ENCODE measurements around the gene GNG13.
"Not testable (repeated sequence)": the region's sequence is repeated elsewhere in the genome, so short reads cannot be mapped to it uniquely, and the experiment has no call there.

GNG13 gene

DNA sequence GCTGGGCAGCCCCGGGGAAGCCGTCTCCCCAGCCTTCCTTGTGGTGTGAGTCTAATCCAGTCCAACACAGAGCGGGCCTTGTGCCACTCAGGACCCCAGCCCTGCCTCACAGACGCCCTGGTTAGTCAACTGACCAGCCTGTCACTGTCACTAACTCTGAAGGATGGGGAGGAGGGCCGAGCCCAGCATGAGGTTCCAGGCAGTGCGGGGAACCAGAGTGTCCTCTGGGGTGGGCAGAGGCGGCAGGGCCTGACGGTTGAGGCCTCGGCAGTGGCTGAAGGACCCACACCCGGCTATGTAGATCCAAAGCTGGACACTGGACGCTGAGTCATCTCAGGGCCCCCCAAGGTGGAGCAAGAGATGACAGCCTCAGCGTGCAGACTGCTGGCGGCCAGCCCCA, 21.0 kb downstream of the GNG13 start:
- no peak for DNase-seq (ENCODE audit: low read depth in 1 of 2, low spot score in 1 of 2)

DNA sequence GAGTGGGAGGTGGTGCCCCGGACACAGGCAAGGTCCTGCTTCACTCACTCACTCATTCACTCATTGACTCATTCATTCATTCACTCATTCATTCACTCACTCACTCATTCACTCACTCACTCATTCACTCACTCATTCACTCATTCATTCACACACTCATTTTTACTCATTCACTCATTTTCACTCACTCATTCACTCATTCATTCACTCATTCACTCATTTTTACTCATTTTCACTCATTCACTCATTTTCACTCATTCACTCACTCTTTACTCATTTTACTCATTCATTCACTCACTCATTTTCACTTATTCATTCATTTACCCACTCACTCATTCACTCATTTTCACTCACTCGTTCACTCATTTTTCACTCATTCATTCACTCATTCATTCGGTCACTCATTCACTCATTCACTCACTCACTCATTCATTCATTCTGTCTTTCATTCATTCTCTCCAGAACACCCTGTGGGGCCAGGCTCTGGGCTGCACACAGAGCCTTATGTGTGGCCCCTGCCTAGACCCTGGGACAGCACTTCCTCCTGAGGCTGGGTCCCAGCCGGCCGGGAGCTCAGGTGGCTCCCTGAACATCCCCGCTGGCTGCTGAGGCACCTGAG, 21.5 kb downstream of the GNG13 start:
- no peak for DNase-seq (ENCODE audit: low read depth in 1 of 2, low spot score in 1 of 2)

DNA sequence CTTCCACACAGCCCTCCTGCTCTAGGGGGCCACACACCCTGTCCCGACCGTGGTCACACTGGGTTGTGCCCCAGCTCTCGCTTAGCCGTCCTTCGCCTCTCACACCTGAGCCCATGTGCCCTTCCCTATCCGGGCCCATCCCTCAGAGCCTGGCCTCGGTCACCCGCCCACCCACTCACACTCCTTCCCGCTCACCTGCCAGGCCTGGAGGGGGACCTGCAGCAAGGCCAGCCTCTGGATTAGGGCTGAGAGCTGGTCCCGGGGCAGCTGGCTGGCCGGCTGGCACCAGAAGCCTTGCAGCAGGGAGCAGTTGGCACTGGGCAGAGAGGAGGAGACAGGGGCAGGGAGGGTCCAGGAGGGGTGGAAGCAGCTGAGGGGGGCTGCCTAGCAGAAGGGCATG, 22.1 kb downstream of the GNG13 start:
- no peak for DNase-seq (ENCODE audit: low read depth in 1 of 2, low spot score in 1 of 2)

DNA sequence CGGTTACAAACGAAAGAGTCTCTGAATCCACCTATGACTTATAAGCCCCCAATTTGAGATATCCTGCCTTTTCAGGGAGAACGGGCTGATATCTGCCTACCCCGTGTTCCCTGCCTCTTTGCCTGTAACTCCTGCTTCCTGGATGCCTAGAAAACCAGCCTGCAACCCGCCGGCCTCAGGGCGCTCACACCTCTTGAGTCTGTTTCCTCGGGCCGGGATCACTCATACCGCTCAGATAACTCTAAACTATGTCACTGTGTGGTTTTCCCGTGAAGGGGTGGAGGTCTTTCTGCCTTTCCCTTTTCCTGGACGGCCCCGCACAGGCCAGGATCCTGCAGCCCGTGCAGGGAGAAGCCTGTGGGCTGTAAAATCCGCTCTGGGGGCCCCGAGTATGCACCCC, 22.7 kb downstream of the GNG13 start:
- DNase-seq (ENCODE audit: low read depth in 1 of 2, low spot score in 1 of 2) = no peak

DNA sequence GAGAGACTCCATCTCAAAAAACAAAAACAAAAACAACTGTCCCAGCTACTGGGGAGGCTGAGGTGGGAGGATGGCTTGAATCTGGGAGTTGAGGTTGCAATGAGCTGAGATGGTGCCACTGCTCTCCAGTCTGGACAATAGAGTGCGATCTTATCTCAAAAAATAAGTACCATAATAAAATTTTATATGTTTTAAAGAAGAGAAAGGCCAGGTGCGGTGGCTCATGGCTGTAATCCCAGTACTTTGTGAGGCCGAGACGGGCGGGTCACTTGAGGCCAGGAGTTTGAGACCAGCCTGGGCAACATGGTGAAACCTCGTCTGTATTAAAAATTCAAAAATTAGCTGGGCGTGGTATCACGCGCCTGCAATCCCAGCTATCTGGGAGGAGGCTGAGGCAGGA, 23.7 kb downstream of the GNG13 start:
- DNase-seq (ENCODE audit: low read depth in 1 of 2, low spot score in 1 of 2) = no peak

DNA sequence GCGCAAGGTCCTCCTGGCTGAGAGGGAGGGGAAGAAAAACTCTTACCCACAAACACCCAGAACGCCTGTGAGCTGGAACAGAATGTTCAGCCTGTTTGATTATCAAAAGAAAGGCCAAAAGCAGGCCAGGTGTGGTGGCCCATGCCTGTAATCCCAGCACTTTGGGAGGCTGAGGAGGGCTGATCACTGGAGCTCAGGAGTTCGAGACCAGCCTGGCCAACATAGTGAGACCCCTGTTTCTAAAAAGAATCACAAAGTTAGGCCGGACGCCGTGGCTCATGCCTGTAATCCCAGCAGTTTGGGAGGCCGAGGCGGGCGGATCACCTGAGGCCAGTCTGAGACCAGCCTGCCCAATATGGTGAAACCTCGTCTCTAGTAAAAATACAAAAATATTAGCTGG, 24.2 kb downstream of the GNG13 start:
- DNase-seq (ENCODE audit: low read depth in 1 of 2, low spot score in 1 of 2) = not testable (repeated sequence)

DNA sequence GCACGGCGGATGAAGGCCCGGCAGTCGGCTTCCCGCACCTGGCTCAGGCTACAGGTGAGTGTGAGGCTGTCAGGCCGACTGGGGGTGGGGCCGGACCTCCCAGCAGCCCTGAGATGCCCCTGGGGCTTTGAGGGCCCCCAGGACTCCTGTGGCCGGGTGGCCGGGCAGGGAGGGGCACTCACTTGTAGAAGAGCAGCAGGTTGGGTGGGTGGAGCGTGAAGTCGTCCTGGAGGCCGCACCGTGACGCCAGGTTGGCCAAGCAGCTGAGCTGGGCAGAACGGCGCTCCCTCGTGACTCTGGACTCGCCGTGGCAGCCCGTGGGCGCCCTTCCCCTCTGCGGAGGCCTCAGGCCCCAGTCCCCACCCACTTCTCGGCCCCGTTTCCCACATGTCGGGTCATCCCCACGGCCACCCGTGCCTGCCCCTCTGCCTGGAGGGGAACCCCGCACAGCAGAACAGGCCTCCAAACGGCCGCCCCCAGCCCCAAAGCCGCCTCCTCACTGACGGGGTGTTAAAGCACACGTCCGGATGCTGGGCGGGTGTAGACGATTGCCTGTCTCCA, 25.2 kb downstream of the GNG13 start:
- DNase-seq (ENCODE audit: low read depth in 1 of 2, low spot score in 1 of 2) = no peak

DNA sequence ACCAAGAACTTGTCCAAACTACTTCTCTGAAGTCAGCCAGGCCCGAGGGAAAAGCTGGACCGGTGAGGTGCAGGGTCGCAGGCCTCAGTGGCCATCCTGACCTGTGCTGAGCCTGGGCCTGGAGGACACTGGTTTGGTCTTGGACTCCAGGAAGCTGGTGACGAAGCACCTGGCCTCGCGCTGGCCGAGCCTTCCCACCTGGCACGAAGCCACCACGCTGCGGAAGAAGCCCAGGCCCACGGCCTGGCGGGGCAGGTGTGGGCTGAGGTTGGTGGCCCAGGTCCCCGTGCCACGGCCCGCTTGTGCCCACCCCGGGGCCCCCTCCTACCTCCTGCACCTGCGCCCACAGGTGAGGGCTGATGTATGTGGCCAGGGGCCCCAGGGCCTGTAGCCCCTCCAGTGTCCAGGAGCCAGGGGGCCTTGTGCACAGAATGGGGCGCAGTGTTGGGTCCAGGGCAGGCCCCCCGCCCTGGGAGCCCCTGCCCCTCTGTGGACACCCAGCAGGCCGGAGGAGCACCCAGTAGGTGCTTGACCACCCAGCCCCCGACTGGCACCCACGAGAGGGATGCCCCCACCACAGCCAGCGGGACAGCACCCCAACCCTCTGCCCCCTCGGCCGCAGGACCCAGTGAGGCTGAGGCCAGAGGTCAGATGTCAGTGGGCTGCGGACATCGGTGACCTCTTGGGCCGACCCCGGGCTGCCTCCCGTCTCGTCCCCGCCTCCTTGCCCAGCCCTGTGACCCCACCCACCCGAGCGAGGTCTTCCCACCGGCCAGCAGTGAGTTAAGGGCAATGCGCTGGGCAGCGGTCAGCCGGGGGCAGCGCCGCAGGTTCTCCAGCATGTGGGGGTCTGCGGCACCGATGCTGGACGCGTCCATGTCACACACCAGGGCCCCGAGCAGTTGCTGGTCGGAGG, 26.2 kb downstream of the GNG13 start:
- DNase-seq (ENCODE audit: low read depth in 1 of 2, low spot score in 1 of 2) = no peak

DNA sequence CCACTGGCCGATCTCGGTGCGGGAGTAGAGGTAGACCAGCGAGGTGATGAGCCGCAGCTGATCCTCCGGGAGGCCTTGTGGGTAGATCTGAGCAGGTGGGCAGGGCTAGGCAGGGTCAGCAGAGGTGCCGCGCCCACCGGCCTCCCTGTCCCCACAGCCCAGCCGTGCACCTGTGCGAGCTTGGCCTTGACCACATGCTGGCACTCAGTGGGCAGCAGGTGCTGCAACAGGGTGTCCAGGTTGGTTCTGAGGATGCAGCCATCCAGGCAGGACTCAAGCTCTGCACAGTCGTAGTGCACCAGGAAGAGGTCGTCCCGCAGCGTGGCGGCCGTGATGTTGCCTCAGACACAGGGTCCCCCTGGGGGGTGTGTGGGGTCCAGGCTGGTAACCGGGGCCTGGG, 27.6 kb downstream of the GNG13 start:
- no peak for DNase-seq (ENCODE audit: low read depth in 1 of 2, low spot score in 1 of 2)

DNA sequence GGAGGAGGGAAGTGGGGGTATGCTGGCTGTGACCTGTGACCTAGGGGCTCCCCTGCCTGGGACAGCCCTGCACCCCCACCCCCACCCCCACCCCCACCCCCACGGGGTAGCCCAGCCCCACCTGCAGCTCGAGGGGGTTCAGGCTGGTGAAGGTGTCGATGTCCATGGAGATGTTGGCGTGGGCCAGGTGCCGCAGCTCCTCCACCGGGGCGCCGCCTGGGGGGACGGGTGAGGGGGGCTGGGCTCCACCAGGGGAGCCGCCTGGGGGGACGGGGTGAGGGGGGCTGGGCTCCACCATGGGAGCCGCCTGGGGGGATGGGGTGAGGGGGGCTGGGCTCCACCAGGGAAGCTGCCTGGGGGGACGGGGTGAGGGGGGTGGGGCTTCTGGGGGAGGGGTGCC, 30.1 kb downstream of the GNG13 start:
- DNase-seq (ENCODE audit: low read depth in 1 of 2, low spot score in 1 of 2) = no peak

DNA sequence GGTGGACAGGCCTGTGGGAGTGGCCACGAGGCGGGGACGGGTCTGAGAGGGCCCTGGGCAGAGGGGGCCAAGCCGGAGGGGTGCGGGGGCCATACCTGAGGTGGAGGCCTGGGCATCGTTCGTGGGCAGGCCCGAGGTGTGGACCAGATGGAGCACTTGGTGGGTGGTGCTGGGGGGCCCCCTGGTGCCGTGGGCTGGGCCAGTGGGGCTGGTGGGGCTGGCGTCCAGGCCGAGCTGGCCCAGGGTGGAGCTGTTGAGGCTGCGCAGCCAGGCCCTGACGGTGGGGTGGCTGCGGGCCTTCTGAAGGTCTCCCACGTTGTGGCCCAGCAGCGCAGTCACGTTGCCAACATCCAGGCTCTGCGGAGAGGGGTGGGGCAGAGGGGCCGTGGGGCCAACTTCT, 30.6 kb downstream of the GNG13 start:
- no peak for DNase-seq (ENCODE audit: low read depth in 1 of 2, low spot score in 1 of 2)

DNA sequence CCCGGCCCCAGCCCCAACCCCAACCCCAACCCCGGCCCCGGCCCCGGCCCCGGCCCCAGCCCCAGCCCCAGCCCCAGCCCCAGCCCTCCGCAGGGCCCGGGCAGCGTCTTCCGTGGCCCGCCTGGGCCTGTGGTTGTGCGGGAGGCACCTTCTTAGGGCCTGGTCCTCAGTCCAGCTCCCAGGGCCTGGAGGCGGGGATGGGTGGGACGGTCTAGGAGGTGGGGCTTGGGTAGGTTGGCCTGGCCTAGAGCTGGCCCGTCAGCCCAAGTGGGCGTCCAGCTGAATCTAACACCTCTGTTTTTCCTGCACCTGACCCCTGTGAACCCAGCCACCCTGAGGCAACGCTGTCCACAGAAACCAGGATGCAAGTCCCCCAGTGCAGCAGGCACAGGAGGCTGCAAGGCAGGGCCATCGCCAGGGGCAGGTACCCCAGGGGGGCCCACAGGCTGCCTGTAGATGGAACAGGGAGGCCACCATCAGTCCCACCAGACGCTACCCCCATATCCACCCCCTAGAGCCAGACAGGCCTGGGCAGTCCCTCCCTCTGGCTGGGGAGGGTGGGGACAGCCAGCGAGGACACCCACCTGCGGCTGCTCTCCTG, 31.2 kb downstream of the GNG13 start:
- no peak for DNase-seq (ENCODE audit: low read depth in 1 of 2, low spot score in 1 of 2)

DNA sequence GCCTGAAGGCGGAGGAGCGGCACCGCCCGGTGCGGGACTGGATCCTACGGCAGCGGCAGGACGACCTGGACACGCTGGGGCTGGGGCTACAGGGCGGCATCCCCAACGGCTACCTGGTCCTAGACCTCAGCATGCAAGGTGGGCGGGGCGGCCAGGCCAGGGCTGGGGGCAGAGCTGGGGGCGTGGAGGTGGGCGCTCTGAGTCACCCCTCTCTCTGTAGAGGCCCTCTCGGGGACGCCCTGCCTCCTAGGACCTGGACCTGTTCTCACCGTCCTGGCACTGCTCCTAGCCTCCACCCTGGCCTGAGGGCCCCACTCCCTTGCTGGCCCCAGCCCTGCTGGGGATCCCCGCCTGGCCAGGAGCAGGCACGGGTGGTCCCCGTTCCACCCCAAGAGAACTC, 32.1 kb downstream of the GNG13 start:
- no peak for DNase-seq (ENCODE audit: low read depth in 1 of 2, low spot score in 1 of 2)

DNA sequence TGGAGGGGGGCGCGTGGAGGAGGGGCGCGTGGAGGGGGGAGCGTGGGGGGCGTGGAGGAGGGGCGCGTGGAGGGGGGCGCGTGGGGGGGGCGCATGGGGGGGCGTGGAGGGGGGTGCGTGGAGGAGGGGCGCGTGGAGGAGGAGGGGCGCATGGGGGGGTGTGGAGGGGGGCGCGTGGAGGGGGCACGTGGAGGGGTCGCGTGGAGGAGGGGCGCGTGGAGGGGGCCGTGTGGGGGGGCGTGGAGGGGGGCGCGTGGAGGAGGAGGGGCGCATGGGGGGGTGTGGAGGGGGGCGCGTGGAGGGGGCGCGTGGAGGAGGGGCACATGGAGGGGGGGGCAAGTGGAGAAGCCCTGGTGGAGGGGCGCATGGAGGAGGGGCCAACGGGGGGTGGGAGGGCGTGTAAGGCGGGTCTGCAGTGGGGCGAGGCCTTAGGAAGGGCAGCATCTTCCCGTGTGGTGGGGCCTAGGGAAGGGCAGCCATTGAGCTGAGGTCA, 32.7 kb downstream of the GNG13 start:
- no peak for DNase-seq (ENCODE audit: low read depth in 1 of 2, low spot score in 1 of 2)

DNA sequence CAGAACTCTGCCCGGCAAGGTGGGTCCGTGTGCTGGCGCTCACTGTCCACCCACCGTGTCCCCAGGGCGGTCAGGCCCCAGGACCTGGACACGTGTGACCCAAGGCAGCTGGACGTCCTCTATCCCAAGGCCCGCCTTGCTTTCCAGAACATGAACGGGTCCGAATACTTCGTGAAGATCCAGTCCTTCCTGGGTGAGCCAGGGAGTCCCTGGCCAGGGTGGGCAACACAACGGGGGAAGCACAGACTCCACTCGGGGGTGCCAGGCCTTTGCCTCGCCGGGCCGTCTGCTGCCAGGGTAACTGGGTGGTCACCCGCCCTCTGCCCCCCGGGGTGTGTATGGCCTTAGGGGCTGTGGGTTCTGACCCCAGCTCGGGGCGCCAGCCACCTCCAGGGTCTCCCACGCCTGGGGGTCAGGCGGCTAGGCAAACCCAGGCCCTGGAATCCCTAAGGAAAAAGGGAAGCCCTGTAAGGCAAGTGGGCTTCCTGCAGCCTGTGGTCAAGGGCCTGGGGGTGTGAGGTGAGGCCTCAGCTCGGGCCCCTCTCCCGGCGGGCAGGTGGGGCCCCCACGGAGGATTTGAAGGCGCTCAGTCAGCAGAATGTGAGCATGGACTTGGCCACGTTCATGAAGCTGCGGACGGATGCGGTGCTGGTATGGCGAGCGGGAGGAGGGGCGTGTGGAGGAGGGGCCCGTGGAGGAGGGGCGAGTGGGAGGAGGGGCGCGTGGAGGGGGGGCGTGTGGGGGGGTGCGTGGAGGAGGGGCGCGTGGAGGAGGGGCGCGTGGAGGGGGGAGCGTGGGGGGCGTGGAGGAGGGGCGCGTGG, 33.5 kb downstream of the GNG13 start:
- no peak for DNase-seq (ENCODE audit: low read depth in 1 of 2, low spot score in 1 of 2)

DNA sequence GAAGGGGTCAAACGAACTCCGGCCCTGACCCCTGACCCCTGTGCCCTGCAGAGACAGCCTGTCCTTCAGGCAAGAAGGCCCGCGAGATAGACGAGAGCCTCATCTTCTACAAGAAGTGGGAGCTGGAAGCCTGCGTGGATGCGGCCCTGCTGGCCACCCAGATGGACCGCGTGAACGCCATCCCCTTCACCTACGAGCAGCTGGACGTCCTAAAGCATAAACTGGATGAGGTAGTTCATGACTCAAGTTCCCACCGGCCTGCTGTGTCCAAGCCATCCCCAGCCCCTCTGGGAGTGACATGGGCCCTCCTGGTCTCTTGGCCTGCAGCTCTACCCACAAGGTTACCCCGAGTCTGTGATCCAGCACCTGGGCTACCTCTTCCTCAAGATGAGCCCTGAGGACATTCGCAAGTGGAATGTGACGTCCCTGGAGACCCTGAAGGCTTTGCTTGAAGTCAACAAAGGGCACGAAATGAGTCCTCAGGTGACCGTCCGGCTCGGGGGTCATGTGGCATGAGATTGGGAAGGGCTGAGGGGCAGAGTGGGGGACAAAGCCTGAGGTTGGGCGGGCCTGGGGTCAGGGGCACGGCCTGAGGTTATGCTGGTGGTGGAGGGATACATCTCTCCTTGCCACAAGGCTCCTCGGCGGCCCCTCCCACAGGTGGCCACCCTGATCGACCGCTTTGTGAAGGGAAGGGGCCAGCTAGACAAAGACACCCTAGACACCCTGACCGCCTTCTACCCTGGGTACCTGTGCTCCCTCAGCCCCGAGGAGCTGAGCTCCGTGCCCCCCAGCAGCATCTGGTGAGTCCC, 34.3 kb downstream of the GNG13 start:
- DNase-seq (ENCODE audit: low read depth in 1 of 2, low spot score in 1 of 2) = no peak

DNA sequence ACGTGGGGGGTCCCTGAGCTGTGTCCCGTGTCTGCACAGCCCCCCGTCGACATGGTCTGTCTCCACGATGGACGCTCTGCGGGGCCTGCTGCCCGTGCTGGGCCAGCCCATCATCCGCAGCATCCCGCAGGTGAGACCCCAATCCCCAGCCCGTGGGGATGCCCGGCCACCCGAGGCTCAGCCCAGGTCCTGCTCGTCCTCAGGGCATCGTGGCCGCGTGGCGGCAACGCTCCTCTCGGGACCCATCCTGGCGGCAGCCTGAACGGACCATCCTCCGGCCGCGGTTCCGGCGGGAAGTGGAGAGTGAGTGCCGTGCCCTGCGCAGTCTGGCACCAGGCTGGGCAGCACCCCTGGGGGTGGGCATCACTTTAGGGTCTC, 35.1 kb downstream of the GNG13 start:
- DNase-seq (ENCODE audit: low read depth in 1 of 2, low spot score in 1 of 2) = no peak

DNA sequence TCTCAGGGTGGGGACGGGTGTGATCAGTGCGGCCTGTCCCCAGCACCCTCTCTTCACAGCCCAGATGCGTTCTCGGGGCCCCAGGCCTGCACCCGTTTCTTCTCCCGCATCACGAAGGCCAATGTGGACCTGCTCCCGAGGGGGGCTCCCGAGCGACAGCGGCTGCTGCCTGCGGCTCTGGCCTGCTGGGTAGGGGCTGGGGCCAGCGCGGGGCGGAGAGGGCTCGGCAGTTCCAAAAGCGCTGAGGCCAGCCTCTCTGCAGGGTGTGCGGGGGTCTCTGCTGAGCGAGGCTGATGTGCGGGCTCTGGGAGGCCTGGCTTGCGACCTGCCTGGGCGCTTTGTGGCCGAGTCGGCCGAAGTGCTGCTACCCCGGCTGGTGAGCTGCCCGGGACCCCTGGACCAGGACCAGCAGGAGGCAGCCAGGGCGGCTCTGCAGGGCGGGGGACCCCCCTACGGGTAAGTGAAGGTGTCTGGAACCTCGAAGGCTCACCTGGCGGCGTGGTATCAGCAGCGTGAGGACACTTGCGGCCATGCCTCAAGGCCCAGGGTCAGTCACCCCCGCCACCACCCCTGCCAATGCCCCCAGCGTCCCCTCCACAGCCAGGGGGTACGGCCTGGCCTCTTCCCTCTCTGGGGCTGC, 35.6 kb downstream of the GNG13 start:
- no peak for DNase-seq (ENCODE audit: low read depth in 1 of 2, low spot score in 1 of 2)

DNA sequence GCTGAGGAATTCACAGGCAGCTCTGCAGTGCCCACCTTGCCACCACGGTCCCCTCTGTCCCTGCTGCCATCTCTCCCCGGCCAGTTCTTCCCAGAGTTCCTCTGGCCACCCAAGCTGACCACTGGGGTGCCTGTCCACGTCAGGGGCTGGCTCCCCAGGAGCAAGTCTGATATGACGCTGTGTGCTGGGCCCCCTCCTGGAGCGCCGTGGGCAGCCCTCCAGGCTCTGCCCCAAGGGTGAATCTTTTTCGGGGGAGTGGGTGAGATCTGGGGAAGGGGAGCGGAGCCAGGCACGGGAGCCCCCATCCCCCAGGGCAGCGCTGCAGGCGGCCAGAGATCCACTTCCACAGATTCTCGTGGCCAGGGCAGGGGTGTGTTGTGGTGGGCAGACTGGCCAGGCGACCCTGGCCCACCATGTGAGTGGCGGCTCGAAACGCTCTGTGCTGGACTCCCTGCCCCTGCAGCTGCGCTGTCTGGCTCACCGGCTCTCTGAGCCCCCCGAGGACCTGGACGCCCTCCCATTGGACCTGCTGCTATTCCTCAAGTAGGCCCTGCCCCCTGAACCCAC, 36.3 kb downstream of the GNG13 start:
- DNase-seq (ENCODE audit: low read depth in 1 of 2, low spot score in 1 of 2) = no peak

Measured in activated CD4-positive, alpha-beta T cell treated with anti-CD3 and anti-CD28 coated beads, Interleukin-2, amount 50 U/mL, for 24 hours (primary cell).